Activated T-helper 17 cell treated with anti-CD3 and anti-CD28 coated beads, Interleukin-2, amount 50 U/mL, for 72 hours (primary cell): Measurements from ENCODE around the gene POLA2. TPM values are rescaled to one million over a fixed set of nuclear protein-coding genes. Genes with fewer than 3 reads are reported as not detected.
A peak's percentile ranks its signal among the peaks of the same experiment; 100 is the strongest.
"Not testable (repeated sequence)": the region's sequence is repeated elsewhere in the genome, so short reads cannot be mapped to it uniquely, and the experiment has no call there.

Experiments
- ATAC-seq: fragments of 150-1000 bp; cut with Tn5 transposase; replicated peaks from 2 replicates; pipeline ENCODE4 v1.10.0; 2021; ENCODE audit warnings: mild to moderate bottlenecking, moderate library complexity
- H3K27ac Mint-ChIP-seq: one replicate; pipeline ENCODE4 v1.8.0; 2022; ENCODE audit warnings: mixed read lengths
- H3K27me3 Mint-ChIP-seq: one replicate; pipeline ENCODE4 v1.8.0; 2022; ENCODE audit warnings: mixed read lengths
- H3K36me3 Mint-ChIP-seq: one replicate; pipeline ENCODE4 v1.8.0; 2022; ENCODE audit warnings: low read depth, mild to moderate bottlenecking, mixed read lengths
- H3K4me1 Mint-ChIP-seq: one replicate; pipeline ENCODE4 v1.8.0; 2022; ENCODE audit warnings: mixed read lengths
- H3K4me3 Mint-ChIP-seq: one replicate; pipeline ENCODE4 v1.8.0; 2022; ENCODE audit warnings: mild to moderate bottlenecking, mixed read lengths
- H3K9me3 Mint-ChIP-seq: one replicate; pipeline ENCODE4 v1.8.0; 2022; ENCODE audit warnings: mixed read lengths
- total RNA-seq, 2 donors: library from RNA; stranded (reverse); gene quantifications; one replicate each; pipeline ENCODE4 v1.2.3, GENCODE V29; 2022

Gene POLA2
- total RNA-seq, 2 donors from 2014 or later: 54.6 to 64.1 TPM

DNA sequence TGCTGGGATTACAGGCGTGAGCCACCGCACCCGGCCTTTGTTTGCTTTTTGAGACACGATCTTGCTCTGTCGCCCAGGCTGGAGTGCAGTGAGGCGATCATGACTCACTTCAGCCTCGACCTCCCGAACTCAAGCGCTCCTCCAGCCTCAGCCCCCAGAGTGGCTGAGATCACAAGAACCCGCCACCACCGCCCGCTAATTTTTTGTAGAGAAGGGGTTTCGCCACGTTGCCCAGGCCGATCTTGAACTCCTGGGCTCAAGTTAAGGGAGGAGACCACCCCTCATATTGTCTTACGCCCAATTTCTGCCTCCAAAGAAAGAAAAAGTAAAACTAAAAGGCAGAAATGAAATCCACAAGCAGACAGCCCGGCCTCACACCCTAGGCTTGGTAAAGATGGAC, 1.5 kb upstream of the POLA2 start:
- Mint-ChIP-seq H3K4me3 (no peak overlapping the region), H3K36me3 (peaks cover 33% of the 10 kb centered on the region), H3K9me3 (no peaks in the 10 kb centered on the region), H3K27me3 (no peaks in the 10 kb centered on the region), H3K4me1 (peaks cover 14% of the 10 kb centered on the region), H3K27ac (peak overlapping the region; percentile 17)
- ATAC-seq: no peak

DNA sequence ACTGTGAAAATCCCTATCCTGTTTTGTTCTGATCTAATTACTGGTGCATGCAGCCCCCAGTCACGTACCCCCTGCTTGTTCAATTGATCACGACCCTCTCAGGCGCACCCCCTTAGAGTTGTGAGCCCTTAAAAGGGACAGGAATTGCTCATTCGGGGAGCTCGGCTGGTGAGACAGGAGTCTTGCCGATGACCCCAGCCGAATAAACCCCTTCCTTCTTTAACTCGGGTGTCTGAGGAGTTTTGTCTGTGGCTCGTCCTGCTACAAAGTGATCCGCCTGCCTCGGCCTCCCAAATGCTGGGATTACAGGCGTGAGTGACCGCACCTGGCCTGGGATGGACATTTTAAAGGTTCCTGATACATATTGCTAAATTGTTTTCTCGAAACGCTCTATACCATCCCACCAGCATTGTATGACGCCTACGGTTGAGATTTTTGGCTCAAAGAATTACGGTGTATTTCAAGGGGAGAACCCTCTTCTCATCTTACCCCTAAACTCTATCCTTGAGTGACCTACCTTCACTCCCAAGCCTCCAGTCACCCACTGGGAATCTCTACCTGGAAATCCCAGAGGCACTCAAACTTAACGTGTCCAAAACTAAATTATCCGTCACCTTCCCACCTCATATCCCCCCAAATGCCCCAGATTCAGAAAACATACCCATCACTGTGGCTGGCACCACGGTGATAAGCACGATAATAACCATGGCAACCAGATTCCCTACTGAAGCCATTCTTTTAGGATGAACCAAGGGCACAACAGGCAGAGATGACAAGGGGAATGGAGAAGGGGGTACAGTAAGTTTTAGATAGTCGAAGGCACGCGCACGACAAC, 789 bp upstream of the POLA2 start:
- H3K4me1 Mint-ChIP-seq: peaks cover 17% of the 10 kb centered on the region
- H3K27me3 Mint-ChIP-seq: no peaks in the 10 kb centered on the region
- peak overlapping the region; percentile 92 for H3K27ac Mint-ChIP-seq

DNA sequence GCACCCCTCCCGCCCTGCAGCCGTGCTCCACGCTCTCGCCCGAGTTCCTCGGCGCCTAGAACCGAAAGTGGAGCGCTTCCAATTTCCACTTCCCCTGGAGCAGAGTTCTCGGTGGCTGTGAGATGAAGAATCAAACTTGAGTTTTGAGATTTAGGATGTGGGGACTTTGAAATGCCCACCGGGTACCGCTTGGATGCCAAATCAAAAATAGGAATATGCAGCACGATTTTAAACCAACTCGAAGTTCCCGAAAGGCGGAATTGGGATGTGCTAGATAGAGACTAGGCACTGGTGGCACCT, 569 bp downstream of the POLA2 start:
- peaks cover 23% of the 10 kb centered on the region for H3K4me1 Mint-ChIP-seq
- H3K36me3 Mint-ChIP-seq: peaks cover 53% of the 10 kb centered on the region
- ATAC-seq: no peak
- H3K27me3 Mint-ChIP-seq: no peaks in the 10 kb centered on the region
- H3K9me3 Mint-ChIP-seq: no peaks in the 10 kb centered on the region
- H3K27ac Mint-ChIP-seq: peak overlapping the region; percentile 92
- H3K4me3 Mint-ChIP-seq: peak overlapping the region; percentile 95

More for the DNA sequence above, 789 bp upstream of the POLA2 start:
- no peaks in the 10 kb centered on the region for H3K9me3 Mint-ChIP-seq
- peaks cover 40% of the 10 kb centered on the region for H3K36me3 Mint-ChIP-seq
- H3K4me3 Mint-ChIP-seq: peak overlapping the region; percentile 95
- no peak for ATAC-seq

DNA sequence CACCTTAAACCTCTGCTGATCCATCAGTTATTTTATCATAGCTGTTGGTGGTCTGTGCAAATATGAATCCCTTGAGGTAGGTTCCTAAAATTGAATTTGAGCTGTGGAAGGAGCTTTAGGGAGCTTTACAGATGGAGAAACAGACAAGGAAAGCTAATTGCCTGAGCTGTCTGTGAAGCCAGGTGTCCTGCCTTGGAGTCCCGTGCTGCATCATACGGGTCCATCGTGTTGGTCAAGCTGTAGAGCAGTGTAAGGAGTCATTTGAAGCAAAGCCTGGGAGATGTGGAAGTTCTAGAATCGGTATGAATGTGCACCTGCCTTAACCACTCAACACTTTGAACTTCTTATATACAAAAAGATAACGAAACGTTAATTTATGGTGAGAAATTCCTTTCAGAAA, 1.0 kb downstream of the POLA2 start:
- Mint-ChIP-seq H3K4me1 (peaks cover 23% of the 10 kb centered on the region), H3K27ac (peak overlapping the region; percentile 92), H3K27me3 (no peaks in the 10 kb centered on the region), H3K36me3 (peaks cover 57% of the 10 kb centered on the region), H3K9me3 (no peaks in the 10 kb centered on the region), H3K4me3 (peak overlapping the region; percentile 95)
- ATAC-seq: peak; percentile 15

DNA sequence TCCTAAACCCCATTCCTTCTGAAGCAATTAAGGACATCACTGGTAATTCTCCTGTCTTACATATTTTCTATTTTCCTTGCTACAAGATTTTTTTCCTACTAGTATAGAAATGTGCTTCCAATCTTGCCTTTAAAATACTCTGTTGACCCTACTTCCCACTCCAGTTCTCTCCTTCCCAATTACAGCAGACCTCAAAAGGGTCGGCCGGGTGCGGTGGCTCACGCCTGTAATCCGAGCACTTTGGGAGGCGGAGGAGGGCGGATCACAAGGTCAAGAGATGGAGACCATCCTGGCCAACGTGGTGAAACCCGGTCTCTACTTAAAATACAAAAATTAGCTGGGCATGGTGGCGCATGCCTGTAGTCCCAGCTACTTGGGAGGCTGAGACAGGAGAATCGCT, 3.0 kb downstream of the POLA2 start:
- peaks cover 72% of the 10 kb centered on the region for H3K36me3 Mint-ChIP-seq

DNA sequence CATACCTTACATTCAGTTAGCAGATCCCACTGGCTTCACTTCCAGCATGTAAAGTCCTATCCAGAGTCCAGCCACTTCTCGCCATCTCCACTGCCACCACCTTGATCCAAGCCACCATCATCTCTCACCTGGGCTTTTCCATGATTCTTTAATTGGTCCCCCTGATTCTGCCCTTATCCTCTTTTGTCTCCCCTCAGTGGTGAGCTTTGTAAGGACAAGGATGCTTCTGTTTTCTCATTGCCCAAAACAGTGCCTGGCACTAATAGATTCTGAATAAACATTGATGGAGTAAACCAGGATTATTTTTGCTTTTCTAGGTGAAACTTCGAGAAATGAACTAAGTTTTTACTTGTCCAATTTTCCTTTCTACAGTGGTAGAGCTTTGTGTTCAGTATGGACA, 4.4 kb downstream of the POLA2 start:
- no peak for ATAC-seq
- H3K4me1 Mint-ChIP-seq: peaks cover 16% of the 10 kb centered on the region
- H3K27me3 Mint-ChIP-seq: no peaks in the 10 kb centered on the region
- peaks cover 87% of the 10 kb centered on the region for H3K36me3 Mint-ChIP-seq
- H3K27ac Mint-ChIP-seq: peak overlapping the region; percentile 31
- no peaks in the 10 kb centered on the region for H3K9me3 Mint-ChIP-seq
- H3K4me3 Mint-ChIP-seq: peak overlapping the region; percentile 9

More for the DNA sequence above, 3.0 kb downstream of the POLA2 start:
- ATAC-seq, H3K27me3 Mint-ChIP-seq, H3K9me3 Mint-ChIP-seq: not testable (repeated sequence)
- H3K4me1 Mint-ChIP-seq: peaks cover 23% of the 10 kb centered on the region
- peak overlapping the region; percentile 68 for H3K27ac Mint-ChIP-seq
- peak overlapping the region; percentile 95 for H3K4me3 Mint-ChIP-seq

DNA sequence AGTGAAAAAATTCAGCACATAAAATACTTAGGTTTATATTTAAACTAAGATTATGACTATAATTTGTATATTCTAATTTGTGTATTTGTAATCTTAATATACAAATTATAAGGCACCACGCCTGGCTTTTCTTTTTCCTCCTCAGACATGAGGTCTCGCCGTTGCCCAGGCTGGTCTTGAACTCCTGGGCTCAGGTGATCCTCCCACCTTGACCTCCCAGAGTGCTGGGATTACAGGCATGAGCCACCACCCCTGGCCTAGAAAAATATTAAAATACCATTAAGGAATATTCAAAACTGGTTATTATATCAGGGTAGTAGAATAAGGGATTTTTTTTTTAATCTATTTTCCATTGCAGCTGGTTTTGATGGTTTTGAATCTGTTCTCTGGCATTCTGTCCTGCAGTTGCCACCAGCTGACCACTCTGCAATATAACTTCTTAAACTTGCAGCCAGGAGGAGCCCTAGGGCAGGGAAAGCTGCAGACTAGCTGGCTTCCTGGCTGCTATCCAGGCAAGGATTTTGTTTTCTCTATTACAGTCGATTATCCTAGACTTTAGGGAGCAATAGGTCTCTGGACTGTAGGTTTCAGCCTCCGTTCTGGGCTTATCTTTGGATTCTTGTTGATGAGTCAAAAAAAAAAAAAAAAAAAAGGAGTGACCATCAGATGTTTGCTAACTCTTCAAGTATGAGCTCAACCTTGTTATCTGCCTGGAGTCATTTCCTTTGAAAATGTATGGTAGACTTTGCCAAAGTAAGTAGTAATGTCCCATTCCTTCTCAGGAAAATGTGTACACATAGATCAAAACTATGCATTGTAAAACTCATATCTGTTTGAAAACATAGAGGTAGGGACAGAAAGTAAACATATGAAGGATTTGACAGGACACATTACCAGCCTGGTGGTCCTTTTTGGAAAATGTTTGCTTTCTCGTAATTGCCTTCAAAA, 13.2 kb downstream of the POLA2 start:
- H3K9me3 Mint-ChIP-seq: no peaks in the 10 kb centered on the region
- H3K36me3 Mint-ChIP-seq: peaks cover 84% of the 10 kb centered on the region
- H3K4me3 Mint-ChIP-seq: no peak overlapping the region
- H3K27me3 Mint-ChIP-seq: no peaks in the 10 kb centered on the region
- H3K4me1 Mint-ChIP-seq: peaks cover 7% of the 10 kb centered on the region
- no peak for ATAC-seq
- H3K27ac Mint-ChIP-seq: peak overlapping the region; percentile 3

DNA sequence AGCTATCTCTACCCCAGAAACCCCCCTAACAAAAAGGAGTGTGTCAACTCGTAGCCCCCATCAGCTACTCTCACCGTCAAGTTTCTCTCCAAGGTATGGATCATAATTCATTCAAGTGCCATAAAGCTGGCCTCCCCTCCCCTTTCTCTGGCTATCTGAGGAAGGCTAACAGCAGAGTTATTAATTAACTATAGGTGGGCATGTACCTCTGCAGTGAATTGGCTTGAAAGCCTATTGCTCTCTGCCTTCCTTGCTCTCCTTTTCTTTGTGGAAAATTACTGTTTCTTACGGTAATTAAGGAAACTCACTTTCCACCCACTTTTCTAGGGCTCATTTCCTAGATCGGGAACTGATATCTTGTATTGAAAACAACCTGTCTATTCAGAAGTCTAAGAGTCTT, 14.1 kb downstream of the POLA2 start:
- H3K36me3 Mint-ChIP-seq: peaks cover 84% of the 10 kb centered on the region

DNA sequence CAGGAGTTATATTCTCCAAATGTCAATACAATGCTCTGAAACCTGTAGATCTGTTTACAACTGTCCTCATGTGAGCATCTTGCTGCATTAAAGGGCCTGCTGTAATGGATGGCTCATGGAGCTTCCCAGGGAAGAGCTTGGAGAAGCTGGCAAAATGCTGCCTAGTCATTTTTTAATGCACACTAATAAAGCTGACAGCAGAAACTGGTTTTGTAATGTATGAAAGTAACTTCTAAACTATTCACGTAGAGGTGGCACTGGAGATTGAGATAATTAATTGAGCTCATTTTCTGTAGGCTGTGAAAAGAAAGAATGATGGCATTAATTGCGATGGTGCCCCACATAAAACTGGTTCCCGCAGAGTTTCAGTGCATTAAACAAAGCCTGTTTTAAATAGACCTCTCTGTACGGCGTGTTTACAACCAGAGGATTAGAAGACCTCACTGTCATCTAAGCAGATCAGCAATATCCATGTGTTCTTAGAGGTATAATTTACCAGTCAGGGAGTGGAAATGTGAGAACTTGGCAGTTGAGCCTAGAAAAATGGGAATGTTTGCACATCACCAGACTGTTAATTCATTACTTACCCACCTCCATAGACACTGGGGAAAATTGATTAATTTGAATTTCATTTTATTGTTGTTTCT, 16.0 kb downstream of the POLA2 start:
- no peaks in the 10 kb centered on the region for H3K9me3 Mint-ChIP-seq
- H3K4me1 Mint-ChIP-seq: peaks cover 10% of the 10 kb centered on the region
- no peaks in the 10 kb centered on the region for H3K27me3 Mint-ChIP-seq
- H3K4me3 Mint-ChIP-seq: no peak overlapping the region
- peaks cover 85% of the 10 kb centered on the region for H3K36me3 Mint-ChIP-seq
- no peak for ATAC-seq
- H3K27ac Mint-ChIP-seq: no peak overlapping the region

More for the DNA sequence above, 14.1 kb downstream of the POLA2 start:
- Mint-ChIP-seq H3K4me1 (peaks cover 10% of the 10 kb centered on the region), H3K9me3 (no peaks in the 10 kb centered on the region), H3K4me3 (no peak overlapping the region), H3K27ac (peak overlapping the region; percentile 3), H3K27me3 (no peaks in the 10 kb centered on the region)
- no peak for ATAC-seq

DNA sequence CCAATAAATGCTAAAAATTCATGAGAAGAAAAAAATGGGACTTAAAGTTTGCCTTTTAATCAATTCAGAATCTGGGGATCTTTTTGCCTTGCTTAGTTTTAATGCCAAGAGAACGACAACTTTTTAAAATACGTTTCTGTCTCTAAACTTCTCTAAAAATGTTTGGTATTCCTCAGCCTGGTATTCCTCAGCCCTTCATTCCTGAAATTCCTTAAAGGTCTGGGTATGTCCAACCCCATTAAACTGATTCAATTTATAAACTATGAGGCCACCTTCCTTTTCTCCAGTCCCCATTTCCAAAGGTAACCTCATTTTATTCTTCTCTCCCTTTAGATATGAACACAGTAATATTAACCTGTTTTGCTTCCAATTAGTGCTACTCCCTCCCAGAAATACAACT, 16.6 kb downstream of the POLA2 start:
- H3K36me3 Mint-ChIP-seq: peaks cover 90% of the 10 kb centered on the region
- H3K9me3 Mint-ChIP-seq: no peaks in the 10 kb centered on the region
- peak overlapping the region; percentile 44 for H3K27ac Mint-ChIP-seq
- no peak overlapping the region for H3K4me3 Mint-ChIP-seq
- ATAC-seq: no peak
- H3K4me1 Mint-ChIP-seq: peaks cover 10% of the 10 kb centered on the region
- H3K27me3 Mint-ChIP-seq: no peaks in the 10 kb centered on the region

DNA sequence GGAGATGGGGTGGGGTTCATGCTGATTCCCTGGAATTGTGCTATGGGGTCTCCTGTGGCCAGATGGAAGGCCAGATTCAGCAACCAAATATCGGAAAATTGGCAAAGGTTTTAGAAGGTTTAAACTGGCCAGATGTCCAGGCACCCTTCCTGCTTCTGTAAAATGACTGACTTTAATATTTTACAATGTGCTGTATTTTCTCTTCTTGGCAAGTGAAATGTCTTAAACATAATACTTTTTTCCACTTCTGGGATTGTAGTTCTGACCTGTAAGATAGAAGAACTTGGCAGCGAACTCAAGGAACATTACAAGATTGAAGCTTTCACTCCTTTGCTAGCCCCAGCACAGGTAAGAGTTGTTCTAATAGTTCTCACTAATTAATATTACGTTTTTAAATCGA, 17.5 kb downstream of the POLA2 start:
- Mint-ChIP-seq H3K27ac (peak overlapping the region; percentile 92), H3K27me3 (no peaks in the 10 kb centered on the region), H3K4me3 (peak overlapping the region; percentile 66)

DNA sequence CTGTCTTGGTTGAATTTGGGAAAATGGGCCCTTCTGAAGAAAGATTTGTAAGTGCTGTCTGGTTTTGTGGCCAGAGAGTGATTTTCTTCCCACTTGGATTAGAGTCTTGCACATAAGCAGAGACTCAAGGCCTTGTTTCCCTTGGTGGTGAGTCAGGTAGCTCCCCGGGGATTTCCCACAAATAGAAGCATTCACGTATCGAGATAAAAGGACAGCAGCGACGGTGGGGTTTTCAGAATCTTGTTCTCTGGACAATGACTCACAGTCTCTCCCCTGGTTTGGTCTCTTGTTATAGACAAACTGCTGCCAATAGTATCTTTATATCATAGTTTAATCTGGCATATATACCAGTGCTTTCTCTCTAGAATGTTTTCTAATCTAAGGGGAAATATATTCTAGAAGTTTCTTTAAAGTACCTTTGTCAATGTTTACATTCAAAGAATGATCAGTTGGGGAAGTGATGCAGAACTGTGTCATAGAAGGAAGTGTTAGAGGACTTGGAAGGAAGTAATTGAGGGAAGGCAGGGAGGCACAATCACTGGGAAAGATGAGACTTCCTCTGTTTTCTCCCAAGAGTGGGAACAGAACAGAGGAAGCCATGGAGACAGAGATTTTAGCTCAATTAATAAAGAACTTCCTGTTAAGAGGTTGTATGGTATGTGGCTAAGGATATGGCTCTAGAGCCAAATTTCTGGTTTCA, 18.1 kb downstream of the POLA2 start:
- H3K9me3 Mint-ChIP-seq: no peaks in the 10 kb centered on the region
- H3K36me3 Mint-ChIP-seq: peaks cover 99% of the 10 kb centered on the region
- H3K4me1 Mint-ChIP-seq: peaks cover 10% of the 10 kb centered on the region
- peak overlapping the region; percentile 92 for H3K27ac Mint-ChIP-seq
- H3K27me3 Mint-ChIP-seq: no peaks in the 10 kb centered on the region
- peak; percentile 99 for ATAC-seq
- H3K4me3 Mint-ChIP-seq: peak overlapping the region; percentile 66

More for the DNA sequence above, 17.5 kb downstream of the POLA2 start:
- Mint-ChIP-seq H3K36me3 (peaks cover 95% of the 10 kb centered on the region), H3K4me1 (peaks cover 10% of the 10 kb centered on the region), H3K9me3 (no peaks in the 10 kb centered on the region)
- ATAC-seq: no peak

DNA sequence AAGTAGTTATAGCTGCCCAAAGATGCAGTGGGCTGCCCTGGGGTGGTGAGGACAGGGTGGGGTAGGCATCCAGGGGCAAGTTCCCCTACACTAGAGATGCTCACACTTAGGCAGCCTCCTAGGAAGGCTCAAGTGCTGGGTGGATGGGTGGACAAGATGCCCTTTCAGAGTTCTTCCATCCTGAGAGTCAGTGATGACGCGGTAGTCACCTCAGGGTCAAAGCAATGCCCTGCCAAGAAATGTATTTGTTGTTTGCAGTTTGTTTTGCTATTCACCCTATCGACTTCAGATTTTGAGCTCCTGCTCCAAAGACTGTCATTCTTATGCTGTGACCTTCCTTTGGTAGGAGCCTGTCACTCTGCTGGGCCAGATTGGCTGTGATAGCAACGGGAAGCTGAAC, 18.9 kb downstream of the POLA2 start:
- H3K4me3 Mint-ChIP-seq: peak overlapping the region; percentile 66
- no peaks in the 10 kb centered on the region for H3K27me3 Mint-ChIP-seq
- peaks cover 99% of the 10 kb centered on the region for H3K36me3 Mint-ChIP-seq
- no peak for ATAC-seq
- no peaks in the 10 kb centered on the region for H3K9me3 Mint-ChIP-seq
- H3K4me1 Mint-ChIP-seq: peaks cover 10% of the 10 kb centered on the region
- no peak overlapping the region for H3K27ac Mint-ChIP-seq

DNA sequence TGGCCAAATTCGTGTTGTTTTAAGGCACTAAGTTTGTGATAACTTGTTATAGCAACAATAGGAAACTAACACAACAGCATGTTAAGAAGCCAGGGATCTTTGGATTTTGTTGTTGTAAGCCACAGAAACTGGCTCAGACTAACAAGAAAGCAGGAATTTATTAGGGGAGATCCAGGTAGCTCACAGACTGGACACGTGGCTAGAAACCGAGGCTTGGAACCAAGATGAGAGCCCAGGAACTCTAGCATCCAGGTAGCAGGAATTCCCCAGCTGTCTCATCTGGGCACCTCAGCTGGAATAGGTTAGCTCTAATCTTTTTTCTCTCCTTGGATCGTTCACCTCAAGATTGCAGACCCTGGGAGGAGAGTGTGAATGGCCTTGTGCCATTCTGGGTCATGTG, 24.9 kb downstream of the POLA2 start:
- Mint-ChIP-seq H3K27me3 (no peaks in the 10 kb centered on the region), H3K4me3 (no peak overlapping the region), H3K36me3 (peaks cover 99% of the 10 kb centered on the region), H3K9me3 (no peaks in the 10 kb centered on the region), H3K27ac (no peak overlapping the region), H3K4me1 (peaks cover 4% of the 10 kb centered on the region)
- no peak for ATAC-seq
